Right lobe of liver (tissue), 4 donors: ENCODE measurements around the gene DUSP8.

ENCODE experiments used
- POLR2A ChIP-seq: fragments of 450-650 bp; IDR thresholded peaks from one replicate; pipeline ENCODE4 v1.6.1; 2017; ENCODE audit warnings: antibody characterized with exemption, mild to moderate bottlenecking
- TF ChIP-seq, protein P1 (sequence below), 4 donors: fragments of 200-600 bp in 3 of 4; fragments of 450-650 bp in 1 of 4; IDR thresholded peaks; one replicate each; pipeline versions ENCODE4 v1.5.1 to v1.8.0; 2016 to 2022; ENCODE audit warnings: antibody characterized with exemption in 4 of 4, mild to moderate bottlenecking in 2 of 4
- donor health status: DM: no; HTN: no; CAD: no.
- donor health status: DM: no; HTN: no; CAD: no.
- donor health status: DM: no; HTN: yes; CAD: no.

- TF ChIP-seq, protein P1, sequence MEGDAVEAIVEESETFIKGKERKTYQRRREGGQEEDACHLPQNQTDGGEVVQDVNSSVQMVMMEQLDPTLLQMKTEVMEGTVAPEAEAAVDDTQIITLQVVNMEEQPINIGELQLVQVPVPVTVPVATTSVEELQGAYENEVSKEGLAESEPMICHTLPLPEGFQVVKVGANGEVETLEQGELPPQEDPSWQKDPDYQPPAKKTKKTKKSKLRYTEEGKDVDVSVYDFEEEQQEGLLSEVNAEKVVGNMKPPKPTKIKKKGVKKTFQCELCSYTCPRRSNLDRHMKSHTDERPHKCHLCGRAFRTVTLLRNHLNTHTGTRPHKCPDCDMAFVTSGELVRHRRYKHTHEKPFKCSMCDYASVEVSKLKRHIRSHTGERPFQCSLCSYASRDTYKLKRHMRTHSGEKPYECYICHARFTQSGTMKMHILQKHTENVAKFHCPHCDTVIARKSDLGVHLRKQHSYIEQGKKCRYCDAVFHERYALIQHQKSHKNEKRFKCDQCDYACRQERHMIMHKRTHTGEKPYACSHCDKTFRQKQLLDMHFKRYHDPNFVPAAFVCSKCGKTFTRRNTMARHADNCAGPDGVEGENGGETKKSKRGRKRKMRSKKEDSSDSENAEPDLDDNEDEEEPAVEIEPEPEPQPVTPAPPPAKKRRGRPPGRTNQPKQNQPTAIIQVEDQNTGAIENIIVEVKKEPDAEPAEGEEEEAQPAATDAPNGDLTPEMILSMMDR (IDR thresholded peaks at IDR 0.05) = no peak
- TF ChIP-seq POLR2A = no peak
Measured at GRCh38 chr11:1556278-1556902, 15.7 kb downstream of the DUSP8 start.
